HepG2 (cell line): ENCODE data around the gene HRG. TPM values are rescaled to one million over a fixed set of nuclear protein-coding genes. Genes with fewer than 3 reads are reported as not detected.

Source experiments
- AHR ChIP-seq: IDR thresholded peaks from 2 replicates; pipeline ENCODE4 v1.6.1; 2018; ENCODE audit warnings: missing genetic modification reagents, missing compliant biosample characterization
- KLF9 ChIP-seq: IDR thresholded peaks from 2 replicates; pipeline ENCODE4 v1.6.1; 2016; ENCODE audit warnings: low read depth
- KMT2A ChIP-seq: sonication (generic); formaldehyde crosslinking; IDR thresholded peaks from 2 replicates; pipeline ENCODE4 v1.4.0; 2020; ENCODE audit warnings: missing genetic modification reagents
- MAFG ChIP-seq: sonication (generic); formaldehyde crosslinking; IDR thresholded peaks from 2 replicates; pipeline ENCODE4 v1.5.1; 2020; ENCODE audit warnings: mild to moderate bottlenecking, missing genetic modification reagents
- XRCC5 ChIP-seq: fragments of 200-400 bp; formaldehyde crosslinking; optimal IDR thresholded peaks from 2 replicates; pipeline ENCODE3; 2017; ENCODE audit warnings: mild to moderate bottlenecking, low read length
- ZNF335 ChIP-seq: sonication (generic); formaldehyde crosslinking; IDR thresholded peaks from 2 replicates; pipeline ENCODE4 v1.4.0; 2020; ENCODE audit warnings: missing genetic modification reagents
- ZNF775 ChIP-seq: sonication (generic); formaldehyde crosslinking; IDR thresholded peaks from 2 replicates; pipeline ENCODE4 v1.4.0; 2020; ENCODE audit warnings: missing genetic modification reagents, mild to moderate bottlenecking, moderate library complexity, borderline replicate concordance
- ZNF781 ChIP-seq: sonication (generic); formaldehyde crosslinking; IDR thresholded peaks from 2 replicates; pipeline ENCODE4 v1.5.1; 2020; ENCODE audit warnings: borderline replicate concordance, mild to moderate bottlenecking, missing genetic modification reagents; ENCODE audit errors: not compliant biosample characterization
- polyA plus RNA-seq, 8 experiments: library from polyadenylated mRNA; depleted of rRNA in 3 of 8; stranded (reverse) in 7 of 8; unstranded in 1 of 8; fragments of >200 nt; fragmentation: Illumina TruSeq in 4 of 8; extraction: Trizol in 4 of 8; gene quantifications; 2 replicates each; pipeline versions ENCODE4 v1.2.1 to v1.2.3, GENCODE V29; 2011 to 2016; ENCODE audit warnings: low read depth in 4 of 8, missing spikeins in 1 of 8, mixed read lengths in 1 of 8; ENCODE audit not compliant: insufficient read depth in 1 of 8
- total RNA-seq, 5 experiments: library from RNA; depleted of rRNA; stranded (reverse); fragments of >200 nt; fragmentation: Illumina TruSeq; extraction: Trizol; gene quantifications; 2 replicates each; pipeline ENCODE4 v1.2.3, GENCODE V29; 2016; ENCODE audit warnings: low read depth in 1 of 5
- TF ChIP-seq, protein P1 (sequence below): sonication (generic); formaldehyde crosslinking; IDR thresholded peaks from 2 replicates; pipeline ENCODE4 v1.5.0; 2020; ENCODE audit warnings: mild to moderate bottlenecking, missing genetic modification reagents, borderline replicate concordance
- TF ChIP-seq, protein P2 (sequence below): sonication (generic); formaldehyde crosslinking; IDR thresholded peaks from 2 replicates; pipeline ENCODE4 v1.9.0; 2021; ENCODE audit warnings: missing genetic modification reagents, borderline replicate concordance

Gene HRG
- total and polyA plus RNA-seq, 2 of the 13 experiments (the other 11 are each of a cell fraction or from before 2014, with no cell fraction given): 0.09 to 0.11 TPM

- TF ChIP-seq, protein P1, sequence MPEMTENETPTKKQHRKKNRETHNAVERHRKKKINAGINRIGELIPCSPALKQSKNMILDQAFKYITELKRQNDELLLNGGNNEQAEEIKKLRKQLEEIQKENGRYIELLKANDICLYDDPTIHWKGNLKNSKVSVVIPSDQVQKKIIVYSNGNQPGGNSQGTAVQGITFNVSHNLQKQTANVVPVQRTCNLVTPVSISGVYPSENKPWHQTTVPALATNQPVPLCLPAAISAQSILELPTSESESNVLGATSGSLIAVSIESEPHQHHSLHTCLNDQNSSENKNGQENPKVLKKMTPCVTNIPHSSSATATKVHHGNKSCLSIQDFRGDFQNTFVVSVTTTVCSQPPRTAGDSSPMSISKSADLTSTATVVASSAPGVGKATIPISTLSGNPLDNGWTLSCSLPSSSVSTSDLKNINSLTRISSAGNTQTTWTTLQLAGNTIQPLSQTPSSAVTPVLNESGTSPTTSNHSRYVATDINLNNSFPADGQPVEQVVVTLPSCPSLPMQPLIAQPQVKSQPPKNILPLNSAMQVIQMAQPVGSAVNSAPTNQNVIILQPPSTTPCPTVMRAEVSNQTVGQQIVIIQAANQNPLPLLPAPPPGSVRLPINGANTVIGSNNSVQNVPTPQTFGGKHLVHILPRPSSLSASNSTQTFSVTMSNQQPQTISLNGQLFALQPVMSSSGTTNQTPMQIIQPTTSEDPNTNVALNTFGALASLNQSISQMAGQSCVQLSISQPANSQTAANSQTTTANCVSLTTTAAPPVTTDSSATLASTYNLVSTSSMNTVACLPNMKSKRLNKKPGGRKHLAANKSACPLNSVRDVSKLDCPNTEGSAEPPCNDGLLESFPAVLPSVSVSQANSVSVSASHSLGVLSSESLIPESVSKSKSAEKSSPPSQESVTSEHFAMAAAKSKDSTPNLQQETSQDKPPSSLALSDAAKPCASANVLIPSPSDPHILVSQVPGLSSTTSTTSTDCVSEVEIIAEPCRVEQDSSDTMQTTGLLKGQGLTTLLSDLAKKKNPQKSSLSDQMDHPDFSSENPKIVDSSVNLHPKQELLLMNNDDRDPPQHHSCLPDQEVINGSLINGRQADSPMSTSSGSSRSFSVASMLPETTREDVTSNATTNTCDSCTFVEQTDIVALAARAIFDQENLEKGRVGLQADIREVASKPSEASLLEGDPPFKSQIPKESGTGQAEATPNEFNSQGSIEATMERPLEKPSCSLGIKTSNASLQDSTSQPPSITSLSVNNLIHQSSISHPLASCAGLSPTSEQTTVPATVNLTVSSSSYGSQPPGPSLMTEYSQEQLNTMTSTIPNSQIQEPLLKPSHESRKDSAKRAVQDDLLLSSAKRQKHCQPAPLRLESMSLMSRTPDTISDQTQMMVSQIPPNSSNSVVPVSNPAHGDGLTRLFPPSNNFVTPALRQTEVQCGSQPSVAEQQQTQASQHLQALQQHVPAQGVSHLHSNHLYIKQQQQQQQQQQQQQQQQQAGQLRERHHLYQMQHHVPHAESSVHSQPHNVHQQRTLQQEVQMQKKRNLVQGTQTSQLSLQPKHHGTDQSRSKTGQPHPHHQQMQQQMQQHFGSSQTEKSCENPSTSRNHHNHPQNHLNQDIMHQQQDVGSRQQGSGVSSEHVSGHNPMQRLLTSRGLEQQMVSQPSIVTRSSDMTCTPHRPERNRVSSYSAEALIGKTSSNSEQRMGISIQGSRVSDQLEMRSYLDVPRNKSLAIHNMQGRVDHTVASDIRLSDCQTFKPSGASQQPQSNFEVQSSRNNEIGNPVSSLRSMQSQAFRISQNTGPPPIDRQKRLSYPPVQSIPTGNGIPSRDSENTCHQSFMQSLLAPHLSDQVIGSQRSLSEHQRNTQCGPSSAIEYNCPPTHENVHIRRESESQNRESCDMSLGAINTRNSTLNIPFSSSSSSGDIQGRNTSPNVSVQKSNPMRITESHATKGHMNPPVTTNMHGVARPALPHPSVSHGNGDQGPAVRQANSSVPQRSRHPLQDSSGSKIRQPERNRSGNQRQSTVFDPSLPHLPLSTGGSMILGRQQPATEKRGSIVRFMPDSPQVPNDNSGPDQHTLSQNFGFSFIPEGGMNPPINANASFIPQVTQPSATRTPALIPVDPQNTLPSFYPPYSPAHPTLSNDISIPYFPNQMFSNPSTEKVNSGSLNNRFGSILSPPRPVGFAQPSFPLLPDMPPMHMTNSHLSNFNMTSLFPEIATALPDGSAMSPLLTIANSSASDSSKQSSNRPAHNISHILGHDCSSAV (CRISPR knock-in tag): no peak
- TF ChIP-seq KMT2A (no peak), AHR (CRISPR knock-in tag) (no peak), ZNF781 (no peak), ZNF335 (CRISPR knock-in tag) (no peak), KLF9 (CRISPR knock-in tag) (no peak), MAFG (CRISPR knock-in tag) (no peak), ZNF775 (CRISPR knock-in tag) (no peak), XRCC5 (peak; percentile 27)
- TF ChIP-seq, protein P2, sequence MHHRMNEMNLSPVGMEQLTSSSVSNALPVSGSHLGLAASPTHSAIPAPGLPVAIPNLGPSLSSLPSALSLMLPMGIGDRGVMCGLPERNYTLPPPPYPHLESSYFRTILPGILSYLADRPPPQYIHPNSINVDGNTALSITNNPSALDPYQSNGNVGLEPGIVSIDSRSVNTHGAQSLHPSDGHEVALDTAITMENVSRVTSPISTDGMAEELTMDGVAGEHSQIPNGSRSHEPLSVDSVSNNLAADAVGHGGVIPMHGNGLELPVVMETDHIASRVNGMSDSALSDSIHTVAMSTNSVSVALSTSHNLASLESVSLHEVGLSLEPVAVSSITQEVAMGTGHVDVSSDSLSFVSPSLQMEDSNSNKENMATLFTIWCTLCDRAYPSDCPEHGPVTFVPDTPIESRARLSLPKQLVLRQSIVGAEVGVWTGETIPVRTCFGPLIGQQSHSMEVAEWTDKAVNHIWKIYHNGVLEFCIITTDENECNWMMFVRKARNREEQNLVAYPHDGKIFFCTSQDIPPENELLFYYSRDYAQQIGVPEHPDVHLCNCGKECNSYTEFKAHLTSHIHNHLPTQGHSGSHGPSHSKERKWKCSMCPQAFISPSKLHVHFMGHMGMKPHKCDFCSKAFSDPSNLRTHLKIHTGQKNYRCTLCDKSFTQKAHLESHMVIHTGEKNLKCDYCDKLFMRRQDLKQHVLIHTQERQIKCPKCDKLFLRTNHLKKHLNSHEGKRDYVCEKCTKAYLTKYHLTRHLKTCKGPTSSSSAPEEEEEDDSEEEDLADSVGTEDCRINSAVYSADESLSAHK: no peak
These were observed 46.0 kb upstream of the HRG start (continued) for GRCh38 chr3:186619787-186620212.
